ENCODE data around the gene ZNF548.

The ZNF548 gene

DNA sequence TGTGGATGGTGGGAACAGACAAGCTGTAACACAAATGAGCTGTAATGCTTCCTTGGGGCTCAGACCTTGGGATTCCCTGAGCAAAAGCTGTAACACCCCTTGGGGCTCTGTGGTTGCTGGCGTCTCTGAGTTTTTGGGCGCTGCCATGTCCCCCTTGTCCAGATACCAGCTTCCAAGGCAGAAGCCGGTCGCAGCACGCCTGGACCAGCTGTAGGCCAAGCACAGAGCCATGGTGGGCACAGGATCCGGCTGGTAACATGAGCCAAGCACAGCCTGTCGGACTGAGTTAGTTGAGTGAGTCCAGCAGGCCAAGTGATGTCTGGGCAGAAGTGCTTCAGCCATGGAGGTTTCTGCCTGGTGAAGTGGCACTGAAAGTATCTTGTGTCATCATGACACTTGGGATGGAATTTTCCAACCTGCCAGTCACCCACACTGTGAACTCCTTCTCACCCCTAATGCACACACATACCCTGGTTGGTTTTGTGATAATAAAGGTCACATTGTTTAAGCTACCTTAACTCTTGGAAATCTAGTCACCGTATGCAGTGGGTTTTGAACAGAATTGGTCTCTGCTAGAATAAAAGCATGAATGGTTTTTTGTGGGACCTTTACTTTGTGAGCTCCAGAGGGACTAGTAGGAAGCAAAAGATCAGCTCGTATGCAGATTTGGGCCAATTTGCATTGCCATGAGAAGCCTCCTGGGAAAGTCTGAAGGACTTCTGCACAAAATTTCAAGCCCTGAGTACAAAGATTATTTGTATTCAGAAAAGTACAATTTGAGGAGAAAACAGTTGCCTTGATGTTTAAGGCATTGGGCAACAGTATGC is 14.3 kb downstream of the ZNF548 start:
- no peak for DNase-seq

GRCh38 chr19:57406516-57407123 is 17.0 kb downstream of the ZNF548 start:
- peak; percentile 63 for DNase-seq

DNA sequence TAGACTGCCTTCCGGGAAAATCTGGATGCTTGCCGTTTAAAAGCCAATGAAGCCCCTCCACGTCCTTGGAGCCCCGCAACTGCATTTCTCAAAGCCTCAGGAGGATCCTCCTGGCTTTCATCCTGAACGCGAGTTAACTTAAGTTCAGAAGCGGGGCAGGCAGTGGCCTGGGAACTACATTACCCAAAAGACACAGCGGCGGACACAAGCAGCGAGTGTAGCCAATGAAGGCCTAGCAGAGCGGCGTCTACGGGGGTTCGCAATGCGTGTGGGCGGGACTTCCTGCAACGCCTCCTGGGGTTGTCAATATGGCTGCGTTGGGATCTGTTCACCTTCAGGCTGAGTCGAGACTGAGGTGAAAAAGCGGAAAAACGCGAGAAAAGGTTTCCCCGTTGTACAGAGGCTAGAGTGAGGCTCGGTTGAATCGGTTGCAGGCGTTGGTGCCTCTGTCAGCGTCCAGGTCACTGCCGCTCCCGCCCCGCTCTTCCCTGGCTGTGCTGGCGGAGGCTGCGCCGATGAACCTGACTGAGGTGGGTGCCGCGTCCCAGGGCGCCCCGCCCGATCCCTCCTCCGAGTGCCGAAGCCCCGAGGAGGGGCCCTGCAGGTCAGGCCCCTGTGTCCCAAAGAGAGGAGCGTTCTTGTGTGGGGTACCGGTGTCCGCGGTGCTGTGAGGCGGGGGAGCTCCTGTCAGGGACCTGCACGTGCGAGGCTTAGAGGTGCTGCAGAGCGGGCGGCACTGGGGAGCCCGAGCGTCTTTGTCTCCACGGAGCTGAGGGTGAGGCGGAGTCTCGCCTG is 21.4 kb downstream of the ZNF548 start, which contains the start of gene ZNF17:
ZNF17 (plus strand) TSS at position 285 of the 795 bp plus-strand sequence. CDS start 2,455 bp downstream, outside the sequence.
- peak; percentile 95 for DNase-seq

DNA sequence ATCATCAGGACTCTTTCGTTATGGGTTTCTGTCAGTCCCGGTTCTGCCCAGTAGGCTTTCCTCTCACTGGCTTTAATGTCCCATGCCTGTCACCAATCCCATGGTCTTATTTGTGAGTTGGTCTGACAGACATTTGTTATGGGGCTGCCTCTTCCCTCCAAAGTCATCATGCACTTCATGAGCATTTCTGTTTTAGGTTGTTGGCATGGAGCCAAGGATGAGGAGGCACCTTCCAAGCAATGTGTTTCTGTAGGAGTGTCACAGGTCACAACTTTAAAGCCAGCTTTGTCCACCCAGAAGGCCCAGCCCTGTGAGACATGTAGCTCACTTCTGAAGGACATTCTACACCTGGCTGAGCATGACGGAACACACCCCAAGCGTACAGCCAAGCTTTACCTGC is 29.8 kb downstream of the ZNF548 start:
- no peak for DNase-seq

- DNase-seq: no peak
These were observed 31.4 kb downstream of the ZNF548 start for GRCh38 chr19:57421037-57421436.

DNA sequence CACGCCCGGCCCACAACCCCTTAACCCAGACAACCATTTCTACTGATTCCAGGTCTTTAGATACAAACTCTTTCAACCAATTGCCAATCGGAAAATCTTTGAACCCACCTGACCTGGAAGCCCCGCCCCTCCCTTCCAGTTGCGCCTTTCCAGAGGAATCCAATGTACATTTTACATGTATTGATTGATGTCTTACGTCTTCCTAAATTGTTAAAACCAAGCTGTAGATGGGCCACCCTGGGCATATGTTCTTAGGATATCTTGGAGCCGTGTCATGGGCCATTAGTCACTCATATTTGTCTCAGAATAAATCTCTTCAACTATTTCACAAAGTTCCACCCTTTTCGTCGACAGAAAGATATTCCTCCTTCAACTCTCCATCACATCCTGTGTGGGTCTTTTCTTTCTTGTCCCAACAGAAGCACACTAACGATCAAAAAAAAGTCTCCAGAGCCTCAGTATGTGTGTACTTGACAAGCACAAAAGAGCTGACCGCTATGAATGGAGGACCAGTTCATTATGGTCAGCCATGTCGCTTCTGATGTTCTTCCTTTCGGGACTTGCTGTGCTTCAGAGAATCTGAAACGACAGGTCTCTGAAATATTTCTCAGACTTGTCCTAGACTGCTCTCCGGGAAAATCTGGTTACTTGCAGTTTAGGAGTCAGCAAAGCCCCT is 44.9 kb downstream of the ZNF548 start:
- DNase-seq: no peak

- peak; percentile 99 for DNase-seq
These were observed 45.7 kb downstream of the ZNF548 start, which contains the start of gene ZNF749 for GRCh38 chr19:57435062-57435978. Gene ZNF749 (plus strand): TSS chr19:57435325. CDS start chr19:57435579, 254 bp downstream.

DNA sequence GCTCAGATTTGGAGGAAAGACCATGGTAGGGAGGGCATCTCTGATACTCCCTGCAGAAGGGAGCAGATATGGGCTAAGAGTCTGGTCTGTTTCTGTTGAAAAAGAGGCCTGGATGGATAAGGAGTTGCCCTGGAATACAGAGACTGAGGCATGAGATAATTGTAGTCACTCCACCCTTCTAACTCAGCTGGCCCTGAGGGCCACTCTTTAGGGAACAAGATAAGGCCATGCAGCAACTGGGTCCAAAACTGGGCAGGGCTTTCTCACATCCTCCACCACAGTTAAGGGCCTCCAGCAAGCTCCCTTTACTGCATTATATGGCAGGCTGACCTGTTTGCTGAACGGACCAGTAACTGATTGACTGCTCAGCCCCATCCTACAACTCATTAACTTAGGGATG is 46.8 kb downstream of the ZNF548 start:
- DNase-seq: no peak

GRCh38 chr19:57437931-57438330 is 48.3 kb downstream of the ZNF548 start:
- DNase-seq: no peak

GRCh38 chr19:57438925-57439324 is 49.3 kb downstream of the ZNF548 start:
- no peak for DNase-seq

- DNase-seq: no peak
These were observed 52.5 kb downstream of the ZNF548 start for GRCh38 chr19:57441979-57442752.

GRCh38 chr19:57443121-57443696 is 53.6 kb downstream of the ZNF548 start:
- no peak for DNase-seq

DNA sequence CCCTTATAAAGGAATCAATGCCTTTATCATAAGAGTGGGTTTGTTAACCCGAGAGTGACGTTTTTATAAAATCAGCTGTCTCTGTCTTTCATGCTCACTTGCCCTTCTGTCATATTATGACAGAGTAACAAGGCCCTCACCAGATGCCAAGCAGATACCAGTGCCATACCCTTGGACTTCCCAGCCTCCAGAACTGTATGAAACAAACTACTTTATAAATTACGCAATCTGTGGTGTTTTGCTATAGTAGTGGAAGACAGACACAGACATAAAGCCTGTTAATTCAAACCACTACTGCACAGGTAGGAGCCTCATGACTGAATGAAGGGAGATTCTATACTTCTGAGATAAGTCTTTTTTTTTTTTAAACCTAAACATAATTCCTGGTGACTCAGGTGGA is 62.7 kb downstream of the ZNF548 start:
- no peak for DNase-seq

All from activated CD4-positive, alpha-beta T cell treated with anti-CD3 and anti-CD28 coated beads, Interleukin-2, Interleukin-6, amounts not matched to agents 100 ng/mL and 50 ng/mL, durations not matched to agents 16 hours and 8 hours (primary cell).